Measurements from ENCODE around the gene NDUFAF3. TPM values are rescaled to one million over a fixed set of nuclear protein-coding genes. Genes with fewer than 3 reads are reported as not detected.

Gene NDUFAF3
- polyA plus RNA-seq, 3 donors = 42.1 to 93.4 (median 88.8) TPM

DNA sequence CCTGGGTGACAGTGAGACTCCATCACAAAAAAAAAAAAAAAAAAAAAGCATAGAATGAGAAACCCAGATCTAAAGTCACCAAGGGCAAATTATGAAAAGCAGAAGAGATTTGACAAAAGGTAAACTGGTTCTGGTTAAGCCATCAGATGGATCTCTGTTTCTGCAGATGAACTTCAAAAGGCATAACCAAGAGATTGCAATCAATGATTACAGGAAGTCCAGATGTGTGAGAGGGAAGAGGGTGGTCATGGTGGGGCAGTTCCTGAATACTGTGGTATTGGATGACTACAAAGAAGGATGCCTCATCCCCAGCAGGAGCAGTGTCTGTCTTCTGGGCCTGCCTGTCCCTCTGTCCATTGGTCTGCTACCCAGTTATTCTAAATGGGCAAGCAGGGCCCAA is 28.1 kb upstream of the NDUFAF3 start:
- Histone ChIP-seq H3K27me3 (ENCODE audit: control insufficient read depth in 2 of 2, insufficient read depth in 2 of 2, low read length in 2 of 2) (no peaks in the 10 kb centered on the region), H3K36me3 (replicated peaks in 1 of 2; ENCODE audit: control insufficient read depth in 1 of 2, insufficient read depth in 2 of 2, low read length in 2 of 2) (peaks cover 6 to 26% of the 10 kb centered on the region in 2 donors), H3K9me3 (replicated peaks in 1 of 2; ENCODE audit: control insufficient read depth in 1 of 2, insufficient read depth in 1 of 2, low read length in 2 of 2) (no peaks in the 10 kb centered on the region), H3K4me3 (replicated peaks in 1 of 3; ENCODE audit: low read depth in 2 of 3, low read length in 3 of 3) (no peak overlapping the region), H3K27ac (ENCODE audit: low read depth in 1 of 2, low read length in 2 of 2) (no peak overlapping the region), H2AFZ (ENCODE audit: insufficient read depth, low read depth, low read length, poor library complexity, severe bottlenecking) (no peak overlapping the region), H3K4me2 (replicated peaks; ENCODE audit: extremely low read depth, low read length, poor library complexity, severe bottlenecking) (no peak overlapping the region), H3K4me1 (ENCODE audit: control insufficient read depth in 1 of 2, insufficient read depth in 2 of 2, low read length in 2 of 2) (peaks cover 21 to 26% of the 10 kb centered on the region in 2 donors), H3K9ac (ENCODE audit: insufficient read depth, low read length, poor library complexity, severe bottlenecking) (no peak overlapping the region), H3K79me2 (ENCODE audit: insufficient read depth, low read length) (peaks cover 23% of the 10 kb centered on the region), H4K20me1 (ENCODE audit: insufficient read depth, low read length) (no peaks in the 10 kb centered on the region)
- H3K9me3 Mint-ChIP-seq = no peaks in the 10 kb centered on the region
- intact Hi-C loops (cut with micrococcal nuclease) = loop anchor here in 1 of 2 donors (10.0 kb wide), 1 partner anchor 161 kb away; no protein-coding TSS in a partner anchor
- H3K27ac Mint-ChIP-seq = peak overlapping the region in 1 of 7 donors; percentile 23
- peaks cover 25% of the 10 kb centered on the region for H3K4me1 Mint-ChIP-seq
- TF ChIP-seq, protein P1, sequence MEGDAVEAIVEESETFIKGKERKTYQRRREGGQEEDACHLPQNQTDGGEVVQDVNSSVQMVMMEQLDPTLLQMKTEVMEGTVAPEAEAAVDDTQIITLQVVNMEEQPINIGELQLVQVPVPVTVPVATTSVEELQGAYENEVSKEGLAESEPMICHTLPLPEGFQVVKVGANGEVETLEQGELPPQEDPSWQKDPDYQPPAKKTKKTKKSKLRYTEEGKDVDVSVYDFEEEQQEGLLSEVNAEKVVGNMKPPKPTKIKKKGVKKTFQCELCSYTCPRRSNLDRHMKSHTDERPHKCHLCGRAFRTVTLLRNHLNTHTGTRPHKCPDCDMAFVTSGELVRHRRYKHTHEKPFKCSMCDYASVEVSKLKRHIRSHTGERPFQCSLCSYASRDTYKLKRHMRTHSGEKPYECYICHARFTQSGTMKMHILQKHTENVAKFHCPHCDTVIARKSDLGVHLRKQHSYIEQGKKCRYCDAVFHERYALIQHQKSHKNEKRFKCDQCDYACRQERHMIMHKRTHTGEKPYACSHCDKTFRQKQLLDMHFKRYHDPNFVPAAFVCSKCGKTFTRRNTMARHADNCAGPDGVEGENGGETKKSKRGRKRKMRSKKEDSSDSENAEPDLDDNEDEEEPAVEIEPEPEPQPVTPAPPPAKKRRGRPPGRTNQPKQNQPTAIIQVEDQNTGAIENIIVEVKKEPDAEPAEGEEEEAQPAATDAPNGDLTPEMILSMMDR (IDR thresholded peaks at IDR 0.05) = no peak
- H3K36me3 Mint-ChIP-seq = peaks cover 12 to 32% of the 10 kb centered on the region in 2 donors
- no peak for DNase-seq
- H3K27me3 Mint-ChIP-seq (ENCODE audit: low read depth in 3 of 3) = no peaks in the 10 kb centered on the region
- H3K4me3 Mint-ChIP-seq = no peak overlapping the region

DNA sequence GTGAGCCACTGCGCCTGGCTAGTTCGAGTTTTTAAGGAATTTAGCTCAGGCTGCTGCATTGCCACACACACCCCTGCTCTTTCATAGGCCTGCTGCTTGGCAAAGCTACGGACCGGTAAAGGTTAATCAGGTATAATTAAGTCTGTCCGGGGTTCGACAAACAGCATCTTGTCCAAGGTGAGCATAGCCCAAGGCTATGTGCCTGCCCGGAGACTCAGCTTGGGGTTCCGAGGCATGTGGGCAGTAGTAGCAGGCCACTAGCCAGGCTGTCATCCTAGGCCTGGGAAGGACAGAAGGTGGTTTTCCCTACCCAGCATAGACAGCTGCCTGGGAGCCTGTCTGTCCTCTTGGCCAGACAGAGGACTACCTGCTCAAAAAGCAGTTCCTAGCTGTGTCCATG is 25.3 kb upstream of the NDUFAF3 start:
- peaks cover 8% of the 10 kb centered on the region for H3K79me2 ChIP-seq (ENCODE audit: insufficient read depth, low read length)
- no peak overlapping the region for H2AFZ ChIP-seq (ENCODE audit: insufficient read depth, low read depth, low read length, poor library complexity, severe bottlenecking)
- intact Hi-C loops (cut with micrococcal nuclease) = loop anchor here in 1 of 2 donors (10.0 kb wide), 1 partner anchor 158 kb away; no protein-coding TSS in a partner anchor
- no peak overlapping the region for H3K27ac Mint-ChIP-seq
- no peaks in the 10 kb centered on the region for H3K27me3 ChIP-seq (ENCODE audit: control insufficient read depth in 2 of 2, insufficient read depth in 2 of 2, low read length in 2 of 2)
- H4K20me1 ChIP-seq (ENCODE audit: insufficient read depth, low read length) = no peaks in the 10 kb centered on the region
- H3K36me3 ChIP-seq (replicated peaks in 1 of 2; ENCODE audit: control insufficient read depth in 1 of 2, insufficient read depth in 2 of 2, low read length in 2 of 2) = peaks cover 6 to 26% of the 10 kb centered on the region in 2 donors
- H3K4me3 Mint-ChIP-seq = no peak overlapping the region
- H3K27me3 Mint-ChIP-seq (ENCODE audit: low read depth in 3 of 3) = peaks cover 0 to 1% (median 0%) of the 10 kb centered on the region in 3 donors
- H3K36me3 Mint-ChIP-seq = peaks cover 14 to 38% of the 10 kb centered on the region in 2 donors
- TF ChIP-seq, protein P1 (IDR thresholded peaks at IDR 0.05) = no peak
- peaks cover 7% of the 10 kb centered on the region for H3K4me1 Mint-ChIP-seq
- no peak overlapping the region for H3K4me2 ChIP-seq (replicated peaks; ENCODE audit: extremely low read depth, low read length, poor library complexity, severe bottlenecking)
- DNase-seq = no peak
- H3K9ac ChIP-seq (ENCODE audit: insufficient read depth, low read length, poor library complexity, severe bottlenecking) = no peak overlapping the region
- WGBS (ENCODE audit: insufficient coverage) = 98% methylated on average over 8 of the region's 8 CpGs
- H3K9me3 Mint-ChIP-seq = no peaks in the 10 kb centered on the region
- no peaks in the 10 kb centered on the region for H3K9me3 ChIP-seq (replicated peaks in 1 of 2; ENCODE audit: control insufficient read depth in 1 of 2, insufficient read depth in 1 of 2, low read length in 2 of 2)
- no peak overlapping the region for H3K4me3 ChIP-seq (replicated peaks in 1 of 3; ENCODE audit: low read depth in 2 of 3, low read length in 3 of 3)
- peaks cover 1 to 2% of the 10 kb centered on the region in 2 donors for H3K4me1 ChIP-seq (ENCODE audit: control insufficient read depth in 1 of 2, insufficient read depth in 2 of 2, low read length in 2 of 2)
- H3K27ac ChIP-seq (ENCODE audit: low read depth in 1 of 2, low read length in 2 of 2) = no peak overlapping the region
